ENCODE measurements around the gene ANKS1A.

The ANKS1A gene

DNA sequence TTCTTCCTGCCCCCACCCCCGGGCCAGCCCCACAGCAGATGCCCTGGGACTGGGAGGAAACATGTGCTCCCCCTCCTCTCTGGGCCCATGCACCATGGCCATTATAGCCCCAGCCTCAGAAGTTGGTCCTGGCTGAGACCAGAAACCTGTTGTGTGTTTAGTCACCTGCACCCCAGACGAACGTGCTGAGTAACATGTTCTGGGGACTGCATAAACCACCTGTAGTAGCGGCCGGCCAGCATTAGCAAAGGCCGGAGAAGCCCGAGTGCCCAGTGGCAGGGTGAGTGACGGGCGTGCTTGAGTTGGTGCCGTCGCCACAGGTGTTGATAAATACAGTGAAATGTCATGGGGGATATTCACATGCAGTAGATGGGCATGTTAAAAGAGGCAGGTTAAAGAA is 178.2 kb downstream of the ANKS1A start:
- H3K27ac Mint-ChIP-seq = no peak overlapping the region
- peaks cover 9% of the 10 kb centered on the region for H3K4me1 Mint-ChIP-seq (ENCODE audit: low read depth)
- H3K4me3 Mint-ChIP-seq = no peak overlapping the region
- H3K27me3 Mint-ChIP-seq (ENCODE audit: low read depth) = no peaks in the 10 kb centered on the region
- no peaks in the 10 kb centered on the region for H3K36me3 Mint-ChIP-seq (ENCODE audit: low read depth)
- H3K9me3 Mint-ChIP-seq = no peaks in the 10 kb centered on the region
- no peak for DNase-seq (ENCODE audit: low spot score)

GRCh38 chr6:35068206-35068605 is 179.2 kb downstream of the ANKS1A start:
- no peaks in the 10 kb centered on the region for H3K36me3 Mint-ChIP-seq (ENCODE audit: low read depth)
- no peak for DNase-seq (ENCODE audit: low spot score)
- H3K27me3 Mint-ChIP-seq (ENCODE audit: low read depth) = no peaks in the 10 kb centered on the region
- H3K4me3 Mint-ChIP-seq = no peak overlapping the region
- no peak overlapping the region for H3K27ac Mint-ChIP-seq
- H3K4me1 Mint-ChIP-seq (ENCODE audit: low read depth) = peaks cover 2% of the 10 kb centered on the region
- H3K9me3 Mint-ChIP-seq = no peaks in the 10 kb centered on the region

DNA sequence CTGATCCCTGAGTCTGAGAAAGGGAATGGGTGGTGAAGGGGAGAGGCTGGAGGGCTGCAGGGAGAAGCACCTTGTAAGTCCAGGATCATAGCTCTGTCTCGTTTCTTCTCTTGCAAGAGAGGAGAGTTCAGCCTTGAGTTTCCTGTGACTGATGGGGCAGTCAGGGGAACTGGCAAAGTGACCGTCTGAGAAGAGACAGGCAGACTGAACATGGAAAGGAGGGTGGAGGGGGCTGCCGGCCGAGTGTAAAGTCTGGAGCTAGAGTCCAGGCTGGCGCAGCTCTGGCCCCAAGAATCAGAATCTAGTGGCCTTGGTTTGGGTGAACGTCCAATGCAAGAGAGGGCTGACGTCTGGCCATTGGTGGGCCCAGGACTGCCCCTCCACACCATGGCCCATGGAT is 179.6 kb downstream of the ANKS1A start:
- Mint-ChIP-seq H3K4me3 (no peak overlapping the region), H3K4me1 (ENCODE audit: low read depth) (no peaks in the 10 kb centered on the region), H3K27ac (no peak overlapping the region), H3K36me3 (ENCODE audit: low read depth) (no peaks in the 10 kb centered on the region), H3K27me3 (ENCODE audit: low read depth) (no peaks in the 10 kb centered on the region), H3K9me3 (no peaks in the 10 kb centered on the region)
- no peak for DNase-seq (ENCODE audit: low spot score)

- H3K4me1 Mint-ChIP-seq (ENCODE audit: low read depth) = no peaks in the 10 kb centered on the region
- no peak overlapping the region for H3K27ac Mint-ChIP-seq
- no peaks in the 10 kb centered on the region for H3K9me3 Mint-ChIP-seq
These were observed 180.2 kb downstream of the ANKS1A start for GRCh38 chr6:35069262-35069661.

DNA sequence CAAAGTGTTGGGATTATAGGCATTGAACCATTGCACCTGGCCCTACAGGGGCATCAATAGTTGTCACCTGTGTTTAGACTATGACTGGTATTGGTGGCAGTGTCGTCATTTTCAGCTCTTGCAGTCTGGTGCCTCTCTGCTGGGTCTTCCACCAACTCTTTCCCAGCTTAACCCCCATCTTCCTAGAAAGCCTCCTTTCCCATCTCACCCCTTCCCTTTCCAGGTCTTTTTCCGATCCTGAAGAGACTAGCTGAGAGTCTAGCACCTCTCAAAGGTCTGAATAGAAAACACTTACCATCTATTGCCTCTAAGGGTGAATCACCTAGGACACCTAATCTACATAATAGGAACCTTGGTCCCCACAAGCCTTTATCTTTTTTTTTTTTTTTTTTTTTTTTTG is 181.1 kb downstream of the ANKS1A start:
- Mint-ChIP-seq H3K4me3 (no peak overlapping the region), H3K4me1 (ENCODE audit: low read depth) (no peaks in the 10 kb centered on the region), H3K9me3 (no peaks in the 10 kb centered on the region), H3K36me3 (ENCODE audit: low read depth) (no peaks in the 10 kb centered on the region), H3K27me3 (ENCODE audit: low read depth) (no peaks in the 10 kb centered on the region), H3K27ac (no peak overlapping the region)
- DNase-seq (ENCODE audit: low spot score) = no peak

More at GRCh38 chr6:35069262-35069661, 180.2 kb downstream of the ANKS1A start:
- Mint-ChIP-seq H3K4me3 (no peak overlapping the region), H3K36me3 (ENCODE audit: low read depth) (no peaks in the 10 kb centered on the region), H3K27me3 (ENCODE audit: low read depth) (no peaks in the 10 kb centered on the region)
- DNase-seq (ENCODE audit: low spot score) = no peak

- no peak overlapping the region for H3K27ac Mint-ChIP-seq
- H3K36me3 Mint-ChIP-seq (ENCODE audit: low read depth) = no peaks in the 10 kb centered on the region
- no peaks in the 10 kb centered on the region for H3K4me1 Mint-ChIP-seq (ENCODE audit: low read depth)
- H3K27me3 Mint-ChIP-seq (ENCODE audit: low read depth) = no peaks in the 10 kb centered on the region
- no peaks in the 10 kb centered on the region for H3K9me3 Mint-ChIP-seq
- H3K4me3 Mint-ChIP-seq = no peak overlapping the region
- no peak for DNase-seq (ENCODE audit: low spot score)
These were observed 182.4 kb downstream of the ANKS1A start for GRCh38 chr6:35071347-35071994.

DNA sequence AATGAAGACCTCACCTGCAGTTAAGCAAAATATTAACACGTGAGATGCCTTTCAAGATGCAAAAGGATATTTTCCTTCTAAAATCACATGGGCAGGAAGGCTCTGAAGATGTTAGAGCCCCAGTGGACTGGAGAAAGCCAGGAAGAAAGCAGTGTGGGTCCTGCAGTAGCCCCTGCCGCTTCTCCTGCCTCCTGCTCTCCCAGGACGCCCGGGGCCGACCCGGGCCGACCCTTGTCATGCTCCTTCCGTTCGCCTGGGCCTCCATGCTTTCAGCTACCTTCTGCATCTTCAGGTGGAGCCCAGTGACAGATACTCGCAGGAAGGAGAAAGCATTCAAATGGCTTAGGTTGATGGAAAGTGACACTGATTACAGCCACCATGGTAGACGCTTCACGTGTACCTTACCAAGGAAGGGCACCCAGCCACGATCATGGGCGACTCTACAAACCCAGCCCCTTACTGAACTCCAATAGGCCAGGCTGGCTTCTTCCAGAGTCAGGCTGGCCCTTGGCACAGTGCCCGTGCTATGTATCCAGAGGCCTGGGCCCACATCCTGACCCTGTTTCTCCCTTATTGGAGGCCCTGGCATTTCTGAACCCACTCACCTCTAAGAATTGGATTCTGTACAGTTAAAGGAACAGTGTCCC is 183.1 kb downstream of the ANKS1A start:
- Mint-ChIP-seq H3K36me3 (ENCODE audit: low read depth) (no peaks in the 10 kb centered on the region), H3K27ac (no peak overlapping the region), H3K4me3 (no peak overlapping the region), H3K27me3 (ENCODE audit: low read depth) (no peaks in the 10 kb centered on the region), H3K4me1 (ENCODE audit: low read depth) (no peaks in the 10 kb centered on the region), H3K9me3 (no peaks in the 10 kb centered on the region)
- DNase-seq (ENCODE audit: low spot score) = no peak

- Mint-ChIP-seq H3K4me3 (no peak overlapping the region), H3K4me1 (ENCODE audit: low read depth) (no peaks in the 10 kb centered on the region), H3K27ac (no peak overlapping the region), H3K27me3 (ENCODE audit: low read depth) (no peaks in the 10 kb centered on the region), H3K9me3 (no peaks in the 10 kb centered on the region), H3K36me3 (ENCODE audit: low read depth) (no peaks in the 10 kb centered on the region)
- no peak for DNase-seq (ENCODE audit: low spot score)
These were observed 183.6 kb downstream of the ANKS1A start for GRCh38 chr6:35072698-35073055.

GRCh38 chr6:35073211-35073610 is 184.2 kb downstream of the ANKS1A start:
- H3K27me3 Mint-ChIP-seq (ENCODE audit: low read depth) = no peaks in the 10 kb centered on the region
- H3K36me3 Mint-ChIP-seq (ENCODE audit: low read depth) = no peaks in the 10 kb centered on the region
- DNase-seq (ENCODE audit: low spot score) = no peak
- H3K4me3 Mint-ChIP-seq = no peak overlapping the region
- no peak overlapping the region for H3K27ac Mint-ChIP-seq
- H3K9me3 Mint-ChIP-seq = no peaks in the 10 kb centered on the region
- H3K4me1 Mint-ChIP-seq (ENCODE audit: low read depth) = no peaks in the 10 kb centered on the region

- no peaks in the 10 kb centered on the region for H3K4me1 Mint-ChIP-seq (ENCODE audit: low read depth)
- no peaks in the 10 kb centered on the region for H3K36me3 Mint-ChIP-seq (ENCODE audit: low read depth)
- no peaks in the 10 kb centered on the region for H3K27me3 Mint-ChIP-seq (ENCODE audit: low read depth)
- no peak overlapping the region for H3K4me3 Mint-ChIP-seq
- no peak for DNase-seq (ENCODE audit: low spot score)
- no peak overlapping the region for H3K27ac Mint-ChIP-seq
- no peaks in the 10 kb centered on the region for H3K9me3 Mint-ChIP-seq
These were observed 184.9 kb downstream of the ANKS1A start for GRCh38 chr6:35073766-35074471.

- Mint-ChIP-seq H3K36me3 (ENCODE audit: low read depth) (no peaks in the 10 kb centered on the region), H3K9me3 (no peaks in the 10 kb centered on the region)
These were observed 188.1 kb downstream of the ANKS1A start for GRCh38 chr6:35076997-35077712.

DNA sequence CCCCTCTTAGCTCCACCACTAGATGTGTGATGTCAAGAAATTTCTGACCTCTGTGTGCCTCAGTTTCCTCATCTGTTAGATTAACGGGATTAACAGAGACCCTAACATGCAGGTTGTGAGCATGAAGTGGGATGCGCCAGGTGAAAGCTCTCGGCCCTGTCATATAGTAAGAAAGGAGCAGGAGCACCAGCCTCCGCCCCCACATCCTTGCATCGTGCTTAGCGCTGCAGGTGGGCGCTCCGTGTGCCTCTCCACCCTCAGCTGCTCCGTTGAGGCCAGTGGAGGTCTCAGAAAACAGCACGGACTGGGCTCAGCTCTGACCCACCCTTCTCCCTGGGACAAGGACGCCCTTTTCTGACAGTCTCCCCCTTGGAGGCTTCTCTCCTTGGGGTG is 188.7 kb downstream of the ANKS1A start:
- no peaks in the 10 kb centered on the region for H3K36me3 Mint-ChIP-seq (ENCODE audit: low read depth)
- no peak for DNase-seq (ENCODE audit: low spot score)
- no peaks in the 10 kb centered on the region for H3K27me3 Mint-ChIP-seq (ENCODE audit: low read depth)
- H3K27ac Mint-ChIP-seq = no peak overlapping the region
- no peaks in the 10 kb centered on the region for H3K9me3 Mint-ChIP-seq
- no peak overlapping the region for H3K4me3 Mint-ChIP-seq
- peaks cover 2% of the 10 kb centered on the region for H3K4me1 Mint-ChIP-seq (ENCODE audit: low read depth)

More at GRCh38 chr6:35076997-35077712, 188.1 kb downstream of the ANKS1A start:
- peaks cover 2% of the 10 kb centered on the region for H3K4me1 Mint-ChIP-seq (ENCODE audit: low read depth)
- no peak overlapping the region for H3K27ac Mint-ChIP-seq
- no peak overlapping the region for H3K4me3 Mint-ChIP-seq
- DNase-seq (ENCODE audit: low spot score) = no peak
- no peaks in the 10 kb centered on the region for H3K27me3 Mint-ChIP-seq (ENCODE audit: low read depth)

DNA sequence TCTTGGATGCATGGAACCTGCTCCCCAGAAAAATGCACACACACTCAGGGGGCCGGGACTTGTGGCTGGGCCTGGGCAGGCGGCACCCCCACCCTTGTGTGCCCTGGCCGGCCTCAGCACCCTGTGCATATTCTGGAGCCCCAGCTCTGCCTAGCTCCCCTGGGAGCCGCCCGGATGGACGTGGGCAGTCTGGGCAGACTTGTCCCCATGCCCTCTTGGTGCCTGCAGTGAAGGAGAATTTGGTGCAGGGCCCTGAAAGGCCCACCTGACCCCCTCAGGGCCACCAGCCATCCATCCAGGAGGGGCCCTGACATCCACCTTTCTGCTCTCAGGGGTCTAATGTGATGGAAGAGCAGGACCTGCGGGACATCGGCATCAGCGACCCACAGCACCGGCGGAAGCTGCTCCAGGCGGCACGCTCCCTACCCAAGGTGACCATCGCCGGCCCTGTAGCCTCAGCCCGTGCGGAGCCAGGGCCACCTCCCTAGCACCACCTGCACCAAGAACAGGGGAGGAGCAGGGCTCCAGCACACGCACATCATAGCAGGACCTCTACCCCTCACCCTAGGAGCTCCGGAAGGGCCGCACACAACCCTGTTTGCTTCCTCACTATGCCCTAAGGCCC is 189.3 kb downstream of the ANKS1A start:
- Mint-ChIP-seq H3K27ac (no peak overlapping the region), H3K9me3 (no peaks in the 10 kb centered on the region), H3K27me3 (ENCODE audit: low read depth) (no peaks in the 10 kb centered on the region), H3K4me1 (ENCODE audit: low read depth) (peaks cover 2% of the 10 kb centered on the region), H3K4me3 (no peak overlapping the region), H3K36me3 (ENCODE audit: low read depth) (no peaks in the 10 kb centered on the region)
- DNase-seq (ENCODE audit: low spot score) = no peak

GRCh38 chr6:35078896-35079295 is 189.8 kb downstream of the ANKS1A start:
- Mint-ChIP-seq H3K4me3 (no peak overlapping the region), H3K27me3 (ENCODE audit: low read depth) (no peaks in the 10 kb centered on the region), H3K9me3 (no peaks in the 10 kb centered on the region), H3K36me3 (ENCODE audit: low read depth) (no peaks in the 10 kb centered on the region), H3K4me1 (ENCODE audit: low read depth) (peaks cover 2% of the 10 kb centered on the region), H3K27ac (no peak overlapping the region)
- DNase-seq (ENCODE audit: low spot score) = no peak
